Breast epithelium (tissue), 3 donors: ENCODE measurements around the gene TRMU.

Experiments
- CTCF ChIP-seq, 3 donors: fragments of 450-650 bp; IDR thresholded peaks; one replicate each; pipeline ENCODE4 v1.5.1; 2016 to 2017; ENCODE audit warnings: antibody characterized with exemption in 3 of 3, mild to moderate bottlenecking in 3 of 3, moderate library complexity in 3 of 3
- POLR2A ChIP-seq: fragments of 450-650 bp; IDR thresholded peaks from one replicate; pipeline ENCODE4 v1.6.1; 2016; ENCODE audit warnings: antibody characterized with exemption, mild to moderate bottlenecking, moderate library complexity

- TF ChIP-seq CTCF (IDR thresholded peaks at IDR 0.05) (no peak), POLR2A (no peak)
These were observed 67.0 kb downstream of the TRMU start for GRCh38 chr22:46402505-46402904.
